ENCODE results near the gene PRKN.

The PRKN gene

GRCh38 chr6:161676586-161676985, 1051.0 kb downstream of the PRKN start:
- DNase-seq: no peak

GRCh38 chr6:161674930-161675682, 1052.5 kb downstream of the PRKN start:
- no peak for DNase-seq

GRCh38 chr6:161673026-161673425, 1054.5 kb downstream of the PRKN start:
- no peak for DNase-seq

- no peak for DNase-seq
Observed at GRCh38 chr6:161671117-161671516, 1056.4 kb downstream of the PRKN start.

GRCh38 chr6:161668665-161669064, 1058.9 kb downstream of the PRKN start:
- no peak for DNase-seq

- DNase-seq: no peak
Observed at GRCh38 chr6:161667957-161668356, 1059.6 kb downstream of the PRKN start.

GRCh38 chr6:161663682-161664081, 1063.9 kb downstream of the PRKN start:
- no peak for DNase-seq

GRCh38 chr6:161660666-161661571, 1066.6 kb downstream of the PRKN start:
- DNase-seq: no peak

- DNase-seq: no peak
Observed at GRCh38 chr6:161658211-161658610, 1069.4 kb downstream of the PRKN start.

GRCh38 chr6:161654209-161654608, 1073.4 kb downstream of the PRKN start:
- DNase-seq: no peak

GRCh38 chr6:161651949-161652348, 1075.6 kb downstream of the PRKN start:
- no peak for DNase-seq

- no peak for DNase-seq
Observed at GRCh38 chr6:161649841-161650240, 1077.7 kb downstream of the PRKN start.

GRCh38 chr6:161649068-161649467, 1078.5 kb downstream of the PRKN start:
- no peak for DNase-seq

- no peak for DNase-seq
Observed at GRCh38 chr6:161647234-161647633, 1080.3 kb downstream of the PRKN start.

GRCh38 chr6:161644521-161644920, 1083.0 kb downstream of the PRKN start:
- no peak for DNase-seq

GRCh38 chr6:161641175-161641574, 1086.4 kb downstream of the PRKN start:
- no peak for DNase-seq

- DNase-seq: no peak
Observed at GRCh38 chr6:161639772-161640171, 1087.8 kb downstream of the PRKN start.

GRCh38 chr6:161637658-161638057, 1089.9 kb downstream of the PRKN start:
- no peak for DNase-seq

- no peak for DNase-seq
Observed at GRCh38 chr6:161636882-161637430, 1090.6 kb downstream of the PRKN start.

GRCh38 chr6:161635975-161636374, 1091.6 kb downstream of the PRKN start:
- DNase-seq: no peak

GRCh38 chr6:161634916-161635315, 1092.7 kb downstream of the PRKN start:
- no peak for DNase-seq

- DNase-seq: no peak
Observed at GRCh38 chr6:161631676-161632194, 1095.8 kb downstream of the PRKN start.

- DNase-seq: no peak
Observed at GRCh38 chr6:161630674-161631073, 1096.9 kb downstream of the PRKN start.
